ENCODE data around the gene SGCD.

Gene SGCD

GRCh38 chr5:156741516-156741915 lies 414.6 kb downstream of the SGCD start:
- no peaks in the 10 kb centered on the region for H3K4me1 ChIP-seq
- intact Hi-C loops (cut with DNase I; ENCODE audit: low total_unique reads), result no loop called here
- H3K36me3 ChIP-seq, result no peaks in the 10 kb centered on the region
- no peak overlapping the region for H3K4me3 ChIP-seq
- H3K27me3 ChIP-seq, result no peaks in the 10 kb centered on the region
- TF ChIP-seq, protein P1, sequence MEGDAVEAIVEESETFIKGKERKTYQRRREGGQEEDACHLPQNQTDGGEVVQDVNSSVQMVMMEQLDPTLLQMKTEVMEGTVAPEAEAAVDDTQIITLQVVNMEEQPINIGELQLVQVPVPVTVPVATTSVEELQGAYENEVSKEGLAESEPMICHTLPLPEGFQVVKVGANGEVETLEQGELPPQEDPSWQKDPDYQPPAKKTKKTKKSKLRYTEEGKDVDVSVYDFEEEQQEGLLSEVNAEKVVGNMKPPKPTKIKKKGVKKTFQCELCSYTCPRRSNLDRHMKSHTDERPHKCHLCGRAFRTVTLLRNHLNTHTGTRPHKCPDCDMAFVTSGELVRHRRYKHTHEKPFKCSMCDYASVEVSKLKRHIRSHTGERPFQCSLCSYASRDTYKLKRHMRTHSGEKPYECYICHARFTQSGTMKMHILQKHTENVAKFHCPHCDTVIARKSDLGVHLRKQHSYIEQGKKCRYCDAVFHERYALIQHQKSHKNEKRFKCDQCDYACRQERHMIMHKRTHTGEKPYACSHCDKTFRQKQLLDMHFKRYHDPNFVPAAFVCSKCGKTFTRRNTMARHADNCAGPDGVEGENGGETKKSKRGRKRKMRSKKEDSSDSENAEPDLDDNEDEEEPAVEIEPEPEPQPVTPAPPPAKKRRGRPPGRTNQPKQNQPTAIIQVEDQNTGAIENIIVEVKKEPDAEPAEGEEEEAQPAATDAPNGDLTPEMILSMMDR (IDR thresholded peaks at IDR 0.05), result no peak
- no peaks in the 10 kb centered on the region for H3K9me3 ChIP-seq
- DNase-seq, result no peak
- no peak overlapping the region for H3K27ac ChIP-seq

DNA sequence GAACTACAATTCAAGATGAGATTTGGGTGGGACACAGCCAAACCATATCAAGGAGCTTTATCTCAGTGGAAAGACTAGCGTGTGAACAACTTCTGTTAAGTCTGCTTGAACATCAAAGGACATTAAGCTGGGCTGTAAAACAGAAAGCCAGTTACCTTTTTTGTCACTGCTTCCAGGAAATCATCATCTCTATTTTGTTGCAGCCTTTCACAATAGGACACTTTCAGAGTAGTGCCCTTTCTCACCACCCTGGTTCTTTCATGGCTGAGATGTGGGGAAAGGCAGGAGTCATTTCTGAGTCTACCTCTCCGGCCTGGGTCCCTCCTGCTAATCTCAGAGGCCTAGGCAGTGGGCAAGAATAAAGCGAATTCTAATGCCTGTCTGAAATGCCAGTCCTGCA lies 426.9 kb downstream of the SGCD start:
- Histone ChIP-seq H3K27ac (no peak overlapping the region), H3K9me3 (no peaks in the 10 kb centered on the region), H3K27me3 (no peaks in the 10 kb centered on the region), H3K36me3 (peaks cover 6 to 11% (median 9%) of the 10 kb centered on the region in 3 donors), H3K4me3 (no peak overlapping the region), H3K4me1 (no peaks in the 10 kb centered on the region)
- no peak for DNase-seq
- TF ChIP-seq, protein P1 (IDR thresholded peaks at IDR 0.05), result no peak
- intact Hi-C loops (cut with DNase I; ENCODE audit: low total_unique reads), result no loop called here

GRCh38 chr5:156755421-156756087 lies 428.6 kb downstream of the SGCD start:
- TF ChIP-seq, protein P1 (IDR thresholded peaks at IDR 0.05), result no peak
- DNase-seq, result no peak
- H3K27ac ChIP-seq, result no peak overlapping the region
- intact Hi-C loops (cut with DNase I; ENCODE audit: low total_unique reads), result no loop called here
- no peaks in the 10 kb centered on the region for H3K9me3 ChIP-seq
- H3K36me3 ChIP-seq, result peaks cover 14 to 22% (median 19%) of the 10 kb centered on the region in 3 donors
- no peaks in the 10 kb centered on the region for H3K4me1 ChIP-seq
- no peaks in the 10 kb centered on the region for H3K27me3 ChIP-seq
- H3K4me3 ChIP-seq, result no peak overlapping the region

DNA sequence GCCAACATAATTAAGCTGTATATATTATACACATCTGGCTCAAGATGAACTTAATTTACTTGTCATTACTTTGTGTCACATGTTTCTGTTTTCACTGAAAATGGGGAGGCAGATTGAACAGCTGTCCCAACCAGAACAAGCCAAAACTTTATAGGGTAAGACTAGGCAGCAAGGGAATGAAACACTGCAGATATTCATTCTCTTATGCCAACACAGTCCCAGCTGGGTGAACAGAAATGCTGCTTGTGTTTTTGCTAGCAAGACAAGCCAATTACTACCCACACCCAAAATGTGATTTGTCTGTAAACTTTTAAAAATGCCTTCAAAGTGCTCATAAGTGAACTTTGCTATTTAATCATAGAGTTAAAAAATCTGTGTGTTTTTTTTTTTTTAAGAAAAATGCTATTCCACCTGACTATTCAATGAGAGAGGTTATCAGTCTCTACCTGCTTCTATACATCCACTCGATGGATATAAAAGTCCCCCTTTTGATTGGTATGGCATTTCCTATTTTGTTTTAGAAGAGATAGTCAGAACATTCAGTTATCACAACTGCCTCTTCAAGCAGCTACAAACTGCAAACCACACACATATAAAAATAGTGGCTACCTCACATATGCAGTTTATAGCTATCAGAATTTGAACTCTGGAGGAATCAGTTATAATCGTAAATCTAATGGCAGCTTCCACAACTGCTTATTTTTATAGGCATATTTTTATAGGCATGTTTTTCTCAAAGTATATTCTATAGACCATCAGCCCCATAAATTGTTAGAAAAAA lies 431.2 kb downstream of the SGCD start:
- Histone ChIP-seq H3K27me3 (no peaks in the 10 kb centered on the region), H3K4me1 (no peaks in the 10 kb centered on the region), H3K9me3 (no peaks in the 10 kb centered on the region), H3K36me3 (peaks cover 14 to 29% (median 19%) of the 10 kb centered on the region in 3 donors), H3K4me3 (no peak overlapping the region), H3K27ac (no peak overlapping the region)
- intact Hi-C loops (cut with DNase I; ENCODE audit: low total_unique reads), result no loop called here
- no peak for DNase-seq
- TF ChIP-seq, protein P1 (IDR thresholded peaks at IDR 0.05), result no peak

- H3K9me3 ChIP-seq, result no peaks in the 10 kb centered on the region
- DNase-seq, result no peak
- peaks cover 14 to 29% (median 19%) of the 10 kb centered on the region in 3 donors for H3K36me3 ChIP-seq
- no peaks in the 10 kb centered on the region for H3K27me3 ChIP-seq
- intact Hi-C loops (cut with DNase I; ENCODE audit: low total_unique reads), result no loop called here
- no peak overlapping the region for H3K4me3 ChIP-seq
- TF ChIP-seq, protein P1 (IDR thresholded peaks at IDR 0.05), result no peak
- H3K27ac ChIP-seq, result no peak overlapping the region
- H3K4me1 ChIP-seq, result no peaks in the 10 kb centered on the region
Measured at GRCh38 chr5:156759156-156759555, 432.2 kb downstream of the SGCD start.

All from tibial artery (tissue), 4 donors.